ENCODE measurements around the gene LST1.
"Not testable (repeated sequence)": the region's sequence is repeated elsewhere in the genome, so short reads cannot be mapped to it uniquely, and the experiment has no call there.

Gene LST1

DNA sequence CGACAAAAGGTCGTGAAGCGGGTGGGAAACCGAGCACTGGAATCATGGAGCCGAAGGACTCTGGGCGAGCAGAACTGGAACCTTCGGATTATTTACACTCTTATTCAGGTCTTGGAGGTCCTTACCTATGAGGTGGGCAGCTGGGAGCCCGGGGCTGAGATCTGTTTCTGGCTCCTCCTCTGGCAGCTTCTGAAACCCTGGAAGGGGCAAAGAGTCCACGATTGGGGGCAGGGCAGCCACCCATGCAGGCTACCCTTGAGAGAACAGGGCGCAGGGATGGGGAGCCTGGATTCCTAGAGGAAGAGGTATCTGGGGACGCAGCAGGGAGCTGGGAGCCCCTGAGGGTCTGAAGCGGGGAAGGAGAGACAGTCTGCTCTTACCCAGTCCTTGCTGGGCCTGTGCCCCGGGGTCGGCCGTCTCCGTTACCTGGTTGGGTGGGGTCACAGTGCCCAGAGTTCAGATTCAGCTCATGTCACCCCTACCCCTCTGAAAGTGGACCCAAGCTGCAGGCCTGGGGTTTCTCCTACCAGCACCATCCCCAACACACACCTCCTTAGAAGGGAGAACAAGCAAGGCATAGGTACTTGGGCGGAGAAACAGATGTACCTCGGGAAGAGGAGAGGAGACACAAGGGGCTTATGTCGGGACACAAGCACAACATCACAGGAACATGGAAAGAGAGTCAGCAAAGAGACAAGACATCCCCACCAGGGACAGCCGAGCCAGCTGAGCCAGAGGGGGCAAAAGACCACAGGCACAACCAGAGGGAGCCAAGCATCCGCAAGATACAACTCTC, 4.4 kb upstream of the LST1 start:
- no peak for DNase-seq

GRCh38 chr6:31582230-31582643, 3.8 kb upstream of the LST1 start, which contains the start of gene LTB:
TSS of gene LTB (minus strand) at chr6:31582424. CDS start at chr6:31582417, 7 bp downstream.
- DNase-seq, result no peak

DNA sequence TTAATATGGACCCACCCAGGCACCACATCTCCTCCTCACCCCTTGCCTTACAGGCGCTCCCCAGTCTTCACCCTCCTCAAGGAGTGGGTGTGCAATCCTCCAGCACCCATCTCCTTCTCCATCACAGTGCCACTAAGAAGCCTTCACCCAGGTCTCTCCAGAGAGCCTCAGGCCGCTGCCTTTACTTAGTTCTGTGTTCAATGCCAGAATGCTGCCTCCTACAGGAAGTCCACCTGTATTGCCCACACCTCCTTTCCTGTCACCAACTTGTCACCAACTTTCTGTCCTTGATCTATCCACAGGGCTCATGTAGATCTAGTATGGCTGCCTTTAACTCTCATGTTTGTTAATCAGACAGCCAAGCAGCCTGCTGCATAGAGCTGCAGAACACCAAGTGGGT, 586 bp upstream of the LST1 start:
- DNase-seq, result no peak

- DNase-seq, result no peak
These were observed 663 bp downstream of the LST1 start for GRCh38 chr6:31586599-31587281.

DNA sequence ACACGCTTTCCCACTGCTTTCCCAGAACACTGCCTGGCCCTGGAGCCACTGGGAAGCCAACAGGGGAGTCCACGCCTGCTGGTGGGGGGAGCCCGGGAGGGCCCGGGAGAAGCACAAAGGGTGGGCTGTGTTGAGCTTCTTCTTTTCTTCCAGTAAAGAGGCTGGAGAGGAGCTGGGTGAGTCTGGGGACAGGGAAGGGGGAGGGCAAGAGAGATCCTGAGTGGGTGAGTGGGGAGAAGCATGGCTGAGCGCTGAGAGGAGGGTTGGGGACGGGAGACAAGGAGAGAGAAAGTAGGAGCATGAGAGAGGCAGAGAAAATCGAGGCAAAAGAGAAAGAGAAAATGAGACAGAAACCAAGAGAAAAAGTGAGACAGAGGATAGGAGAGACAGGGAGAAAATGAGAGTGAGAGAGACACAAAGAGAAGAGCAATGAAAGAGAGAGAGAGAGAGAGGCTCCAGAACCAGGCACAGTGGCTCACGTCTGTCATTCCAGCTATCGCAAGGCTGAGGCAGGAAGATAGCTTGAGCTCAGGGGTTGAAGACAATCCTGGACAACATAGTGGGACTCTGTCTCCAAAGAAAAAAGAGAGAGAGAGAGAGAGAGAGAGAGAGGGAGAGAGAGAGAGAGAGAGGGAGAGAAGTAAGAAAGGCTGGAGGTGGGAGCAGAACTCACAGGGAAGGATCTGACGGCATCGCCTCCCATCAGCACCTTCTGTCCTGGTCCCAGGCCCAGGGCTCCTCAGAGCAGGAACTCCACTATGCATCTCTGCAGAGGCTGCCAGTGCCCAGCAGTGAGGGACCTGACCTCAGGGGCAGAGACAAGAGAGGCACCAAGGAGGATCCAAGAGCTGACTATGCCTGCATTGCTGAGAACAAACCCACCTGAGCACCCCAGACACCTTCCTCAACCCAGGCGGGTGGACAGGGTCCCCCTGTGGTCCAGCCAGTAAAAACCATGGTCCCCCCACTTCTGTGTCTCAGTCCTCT, 2.0 kb downstream of the LST1 start:
- no peak for DNase-seq

GRCh38 chr6:31588871-31589650, 3.0 kb downstream of the LST1 start:
- no peak for DNase-seq

DNA sequence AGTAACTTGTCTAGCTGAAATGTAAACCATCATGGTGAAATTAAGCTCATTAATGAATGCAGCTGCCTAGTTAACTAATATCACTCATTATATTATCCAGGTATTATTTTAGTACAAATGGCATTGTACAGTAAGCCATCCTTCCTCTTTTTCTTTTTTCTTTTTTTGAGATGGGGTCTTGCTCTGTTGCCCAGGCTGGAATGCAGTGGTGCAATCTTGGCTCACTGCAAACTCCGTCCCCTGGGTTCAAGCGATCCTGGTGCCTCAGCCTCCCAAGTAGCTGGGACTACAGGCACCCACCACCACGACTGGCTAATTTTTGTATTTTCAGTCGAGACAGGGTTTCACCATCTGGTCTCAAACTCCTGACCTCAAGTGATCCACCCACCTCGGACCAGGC, 4.6 kb downstream of the LST1 start:
- DNase-seq, result not testable (repeated sequence)

DNA sequence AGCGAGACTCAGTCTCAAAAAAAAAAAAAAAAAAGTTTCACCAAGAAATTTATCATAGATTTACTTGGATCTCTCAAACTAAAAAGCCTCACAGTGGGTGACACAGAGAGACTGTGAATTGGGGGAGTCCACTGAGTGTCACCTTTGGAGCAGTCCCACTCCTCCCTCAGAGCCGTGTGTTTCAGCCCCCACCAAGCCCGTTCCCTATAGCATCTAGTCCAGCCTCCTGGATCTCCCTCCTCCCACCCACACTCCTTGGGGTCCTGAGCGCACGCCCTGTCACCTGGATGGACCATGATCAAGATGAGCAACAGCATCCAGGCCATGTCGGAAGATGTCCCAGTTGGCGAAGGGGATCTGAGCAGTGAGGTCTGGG, 6.3 kb downstream of the LST1 start:
- no peak for DNase-seq

DNA sequence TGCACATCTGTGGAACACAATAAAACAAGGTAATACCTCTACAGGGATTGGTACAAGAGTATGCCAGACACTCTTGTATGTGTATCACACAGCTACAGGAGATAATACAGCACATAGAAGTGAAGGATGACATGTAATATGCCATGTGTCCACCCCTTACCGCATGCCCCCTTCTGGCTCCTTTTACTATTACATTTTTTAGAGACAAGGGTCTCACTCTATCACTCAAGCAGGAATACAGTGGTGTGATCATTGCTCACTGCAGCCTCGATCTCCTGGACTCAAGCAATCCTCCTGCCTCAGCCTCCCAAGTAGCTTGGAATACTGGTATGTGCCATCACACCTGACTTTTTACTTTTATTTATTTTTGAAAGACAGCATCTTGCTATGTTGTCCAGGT, 10.9 kb downstream of the LST1 start:
- DNase-seq, result no peak

GRCh38 chr6:31607317-31607716, 21.2 kb downstream of the LST1 start:
- no peak for DNase-seq

- DNase-seq, result no peak
These were observed 23.7 kb downstream of the LST1 start for GRCh38 chr6:31609519-31610406.

DNA sequence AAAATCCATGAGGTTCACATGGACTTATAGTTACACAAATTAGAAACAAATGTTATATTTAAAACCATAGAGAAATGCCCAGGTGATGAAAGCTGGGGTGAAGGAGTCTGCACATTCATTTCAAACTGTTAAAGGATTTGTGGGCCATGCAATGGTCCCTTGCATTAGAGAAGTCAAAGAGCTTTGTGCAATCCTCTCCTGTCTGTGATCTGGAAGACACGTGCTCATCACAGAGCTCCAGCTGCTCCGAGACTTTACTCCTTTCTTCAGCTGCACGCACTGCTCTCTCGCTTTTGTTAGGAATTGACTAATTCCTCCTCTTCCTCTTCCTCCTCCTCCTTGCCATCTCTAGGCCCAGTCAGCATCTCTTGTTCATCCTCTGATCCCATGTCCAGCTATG, 24.9 kb downstream of the LST1 start:
- DNase-seq, result no peak

DNA sequence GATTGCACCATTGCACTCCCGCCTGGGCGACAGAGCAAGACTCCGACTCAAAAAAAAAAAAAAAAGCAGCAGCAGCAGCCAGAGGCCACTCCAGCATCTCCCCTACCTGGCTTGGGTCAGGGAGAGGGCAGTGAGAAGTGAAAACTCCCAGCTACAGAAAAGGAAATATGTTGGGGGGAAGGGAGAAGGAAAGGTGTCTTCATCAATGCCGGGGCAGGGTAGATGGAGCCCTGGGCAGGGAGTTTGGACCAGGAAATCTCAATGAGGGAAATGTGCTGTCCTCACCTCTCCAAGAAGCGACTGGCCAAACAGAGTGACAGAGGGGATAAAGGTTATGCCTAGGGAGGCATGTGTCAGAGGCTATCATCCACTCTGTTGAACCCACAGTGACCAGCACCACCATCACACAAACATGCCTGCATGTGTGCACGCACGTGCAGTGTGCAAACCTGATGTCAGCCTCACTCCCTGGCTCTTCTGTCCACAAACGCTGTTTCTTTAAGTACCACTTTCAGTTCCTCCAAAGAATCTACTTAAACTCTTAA, 28.1 kb downstream of the LST1 start:
- DNase-seq, result no peak

GRCh38 chr6:31614684-31615578, 28.9 kb downstream of the LST1 start, which contains the start of gene AIF1:
TSS of gene AIF1 (plus strand) at chr6:31615234. CDS start at chr6:31615330, 96 bp downstream.
- no peak for DNase-seq

DNA sequence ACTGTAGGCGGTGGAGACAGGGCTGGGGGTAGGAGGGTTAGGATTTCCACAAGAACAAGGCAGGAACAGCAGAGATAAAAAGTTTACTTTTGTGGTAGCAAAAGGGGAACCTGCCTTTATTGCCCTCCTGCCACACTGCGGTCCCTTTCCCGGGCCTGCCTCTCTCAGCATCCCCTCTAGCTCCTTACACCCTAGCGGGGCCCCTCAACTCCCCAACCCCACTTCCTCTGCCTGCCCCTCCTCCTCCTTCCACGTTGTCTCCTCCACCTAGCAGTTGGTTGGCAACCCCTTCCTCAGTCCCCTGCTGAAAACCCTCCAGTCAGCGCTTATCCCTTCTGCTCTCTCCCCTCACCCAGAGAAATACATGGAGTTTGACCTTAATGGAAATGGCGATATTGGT, 29.7 kb downstream of the LST1 start:
- no peak for DNase-seq

- DNase-seq, result no peak
These were observed 30.9 kb downstream of the LST1 start for GRCh38 chr6:31617010-31617409.

- DNase-seq, result peak; percentile 89
These were observed 33.9 kb downstream of the LST1 start for GRCh38 chr6:31619805-31620585.

- DNase-seq, result peak; percentile 18
These were observed 34.7 kb downstream of the LST1 start, which contains the start of gene PRRC2A for GRCh38 chr6:31620586-31621319. TSS of gene PRRC2A (plus strand) at chr6:31620715. CDS start at chr6:31622790, 2,075 bp downstream.
